Activated CD4-positive, alpha-beta T cell treated with anti-CD3 and anti-CD28 coated beads, Interleukin-2, amount 50 U/mL, for 1 hour (primary cell): ENCODE measurements around the gene AXDND1.

Source experiments
- DNase-seq: peaks from one replicate; pipeline ENCODE4 v3.0.0-alpha.2; 2020

AXDND1 gene

GRCh38 chr1:179583771-179584320 lies 218.1 kb downstream of the AXDND1 start:
- no peak for DNase-seq

- no peak for DNase-seq
Observed at GRCh38 chr1:179586107-179586823, 220.5 kb downstream of the AXDND1 start.

- DNase-seq: no peak
Observed at GRCh38 chr1:179587336-179587735, 221.6 kb downstream of the AXDND1 start.

GRCh38 chr1:179588425-179589024 lies 222.8 kb downstream of the AXDND1 start:
- DNase-seq: no peak

GRCh38 chr1:179589509-179589908 lies 223.7 kb downstream of the AXDND1 start:
- no peak for DNase-seq

GRCh38 chr1:179590671-179591070 lies 224.9 kb downstream of the AXDND1 start:
- no peak for DNase-seq

GRCh38 chr1:179591253-179591591 lies 225.5 kb downstream of the AXDND1 start:
- DNase-seq: no peak

- DNase-seq: no peak
Observed at GRCh38 chr1:179591592-179592580, 226.1 kb downstream of the AXDND1 start, which contains the start of gene TDRD5. Gene TDRD5, plus strand, starts transcription at chr1:179591832. Its CDS starts 784 bp downstream, at chr1:179592616.

GRCh38 chr1:179598631-179599030 lies 232.9 kb downstream of the AXDND1 start:
- DNase-seq: no peak

- DNase-seq: no peak
Observed at GRCh38 chr1:179599623-179600249, 234.0 kb downstream of the AXDND1 start.

- DNase-seq: no peak
Observed at GRCh38 chr1:179601093-179601492, 235.3 kb downstream of the AXDND1 start.
